Small intestine (tissue), 7 donors: ENCODE measurements around the gene LAMA4. TPM values are rescaled to one million over a fixed set of nuclear protein-coding genes. Genes with fewer than 3 reads are reported as not detected.

Experiments used
- DNase-seq, 2 donors: peaks; one replicate each; pipeline versions ENCODE4 v3.0.0 to v3.0.0-alpha.2; 2013
- FAIRE-seq: peaks from 2 replicates; lab custom pipeline; 2012; peaks lifted over from hg19 to GRCh38; lab: Jason Lieb, UNC
- H3K27ac ChIP-seq, 3 donors: one replicate each; pipeline ENCODE4 v1.5.1; 2013; ENCODE audit warnings: low read length in 2 of 3, mild to moderate bottlenecking in 2 of 3, control low read depth in 1 of 3, inconsistent platforms in 1 of 3, low read depth in 1 of 3, moderate library complexity in 1 of 3
- H3K27me3 ChIP-seq, 3 donors: one replicate each; pipeline ENCODE4 v1.6.1; 2013; ENCODE audit warnings: low read length in 3 of 3, inconsistent platforms in 1 of 3; ENCODE audit not compliant: control insufficient read depth in 3 of 3, insufficient read depth in 3 of 3
- H3K36me3 ChIP-seq, 3 donors: one replicate each; pipeline ENCODE4 v1.6.1; 2013; ENCODE audit warnings: low read length in 3 of 3, inconsistent platforms in 1 of 3, low read depth in 1 of 3, mild to moderate bottlenecking in 1 of 3, moderate library complexity in 1 of 3; ENCODE audit not compliant: control insufficient read depth in 3 of 3, insufficient read depth in 2 of 3
- H3K4me1 ChIP-seq, 3 donors: one replicate each; pipeline ENCODE4 v1.6.1; 2013; ENCODE audit warnings: low read length in 2 of 3, inconsistent platforms in 1 of 3, low read depth in 1 of 3, mild to moderate bottlenecking in 1 of 3, moderate library complexity in 1 of 3; ENCODE audit not compliant: control insufficient read depth in 3 of 3, insufficient read depth in 2 of 3
- H3K4me3 ChIP-seq, 3 donors: one replicate each; pipeline ENCODE4 v1.5.1; 2013; ENCODE audit warnings: low read length in 3 of 3, control low read depth in 1 of 3, inconsistent platforms in 1 of 3, low read depth in 1 of 3, mild to moderate bottlenecking in 1 of 3, moderate library complexity in 1 of 3
- H3K9me3 ChIP-seq, 2 donors: one replicate each; pipeline ENCODE4 v1.6.1; 2013; ENCODE audit warnings: low read depth in 1 of 2, low read length in 1 of 2; ENCODE audit not compliant: control insufficient read depth in 2 of 2, insufficient read depth in 1 of 2
- WGBS, 3 donors: extraction: QIAGEN DNeasy Blood & Tissue Kit; methylation state at CpG; one replicate each; pipeline ENCODE4 v1.1.7; 2013; 5-methylcytosine and 5-hydroxymethylcytosine counted together
- polyA plus RNA-seq, 4 donors: library from polyadenylated mRNA; stranded (reverse) in 3 of 4; unstranded in 1 of 4; fragments of 200-250 nt in 3 of 4; fragments of 120-200 nt in 1 of 4; gene quantifications; one replicate each; pipeline versions ENCODE4 v1.2.1 to v1.2.3, GENCODE V29; 2013
- donor health status: healthy with polysubstance abuse.
- donor health status: control.
- donor health status: control.
- donor health status: Bipolar disorder and iron deficiency.
- donor health status: healthy.

The LAMA4 gene
- polyA plus RNA-seq, 4 donors = 2.0 to 29.7 (median 9.1) TPM

- H3K9me3 ChIP-seq = no peaks in the 10 kb centered on the region
- DNase-seq (no peak), FAIRE-seq (no peak)
- WGBS, 3 donors = 67 to 77% (median 73%) methylated on average over 1 of the region's 1 CpG
- H3K27ac ChIP-seq = no peak overlapping the region
- H3K4me3 ChIP-seq = no peak overlapping the region
- no peaks in the 10 kb centered on the region for H3K36me3 ChIP-seq
- H3K4me1 ChIP-seq = peaks cover 0 to 6% (median 3%) of the 10 kb centered on the region in 3 donors
- H3K27me3 ChIP-seq = no peaks in the 10 kb centered on the region
These were observed 36.9 kb upstream of the LAMA4 start for GRCh38 chr6:112291161-112291762.

GRCh38 chr6:112289038-112289566 lies 34.7 kb upstream of the LAMA4 start:
- Histone ChIP-seq H3K27ac (peak overlapping the region in 2 of 3 donors; percentile 28 to 60), H3K4me3 (no peak overlapping the region), H3K27me3 (no peaks in the 10 kb centered on the region), H3K4me1 (peaks cover 0 to 6% (median 3%) of the 10 kb centered on the region in 3 donors), H3K36me3 (no peaks in the 10 kb centered on the region), H3K9me3 (no peaks in the 10 kb centered on the region)
- FAIRE-seq (no peak), DNase-seq (peak in 1 of 2 donors; percentile 46)
- 59 to 84% (median 74%) methylated on average over 4 of the region's 4 CpGs for WGBS, 3 donors

GRCh38 chr6:112288475-112288874 lies 34.1 kb upstream of the LAMA4 start:
- DNase-seq = no peak
- no peaks in the 10 kb centered on the region for H3K36me3 ChIP-seq
- H3K4me3 ChIP-seq = no peak overlapping the region
- H3K9me3 ChIP-seq = no peaks in the 10 kb centered on the region
- peak overlapping the region in 1 of 3 donors; percentile 34 for H3K27ac ChIP-seq
- H3K4me1 ChIP-seq = peaks cover 0 to 6% (median 3%) of the 10 kb centered on the region in 3 donors
- no peaks in the 10 kb centered on the region for H3K27me3 ChIP-seq
- no peak for FAIRE-seq

DNA sequence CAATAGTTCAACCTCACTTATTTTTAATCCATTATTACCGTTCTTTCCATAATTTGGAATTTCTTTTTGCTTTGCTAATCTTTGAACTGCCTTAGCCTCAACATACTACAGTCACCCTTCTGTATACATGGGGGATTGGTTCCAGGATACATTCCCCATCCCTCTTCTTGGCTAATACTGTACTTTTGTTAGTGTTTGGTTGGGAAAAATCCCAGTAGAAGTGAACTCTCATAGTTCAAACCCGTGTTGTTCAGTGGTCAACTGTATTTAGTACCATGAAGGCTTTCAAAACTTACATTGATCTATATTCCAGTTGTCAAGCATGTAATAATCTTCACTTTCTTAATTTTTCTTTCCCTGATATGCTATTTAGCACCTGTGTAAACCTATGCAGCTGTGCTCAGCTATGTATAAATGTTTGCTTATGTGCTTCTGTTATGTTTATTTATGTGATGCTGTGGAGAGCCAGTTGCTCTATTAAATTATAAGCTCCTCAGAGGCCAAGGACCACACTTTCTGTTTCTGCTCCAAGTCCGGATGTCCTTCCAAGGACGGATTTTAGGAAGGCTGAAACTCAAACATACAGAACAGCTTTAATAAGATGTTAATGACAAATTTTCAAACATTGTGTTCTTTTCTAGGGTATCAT lies 33.3 kb upstream of the LAMA4 start:
- peaks cover 0 to 6% (median 3%) of the 10 kb centered on the region in 3 donors for H3K4me1 ChIP-seq
- DNase-seq (no peak), FAIRE-seq (no peak)
- H3K4me3 ChIP-seq = no peak overlapping the region
- 62 to 77% (median 64%) methylated on average over 4 of the region's 4 CpGs for WGBS, 3 donors
- H3K36me3 ChIP-seq = no peaks in the 10 kb centered on the region
- peak overlapping the region in 1 of 3 donors; percentile 38 for H3K27ac ChIP-seq
- no peaks in the 10 kb centered on the region for H3K27me3 ChIP-seq
- H3K9me3 ChIP-seq = no peaks in the 10 kb centered on the region

DNA sequence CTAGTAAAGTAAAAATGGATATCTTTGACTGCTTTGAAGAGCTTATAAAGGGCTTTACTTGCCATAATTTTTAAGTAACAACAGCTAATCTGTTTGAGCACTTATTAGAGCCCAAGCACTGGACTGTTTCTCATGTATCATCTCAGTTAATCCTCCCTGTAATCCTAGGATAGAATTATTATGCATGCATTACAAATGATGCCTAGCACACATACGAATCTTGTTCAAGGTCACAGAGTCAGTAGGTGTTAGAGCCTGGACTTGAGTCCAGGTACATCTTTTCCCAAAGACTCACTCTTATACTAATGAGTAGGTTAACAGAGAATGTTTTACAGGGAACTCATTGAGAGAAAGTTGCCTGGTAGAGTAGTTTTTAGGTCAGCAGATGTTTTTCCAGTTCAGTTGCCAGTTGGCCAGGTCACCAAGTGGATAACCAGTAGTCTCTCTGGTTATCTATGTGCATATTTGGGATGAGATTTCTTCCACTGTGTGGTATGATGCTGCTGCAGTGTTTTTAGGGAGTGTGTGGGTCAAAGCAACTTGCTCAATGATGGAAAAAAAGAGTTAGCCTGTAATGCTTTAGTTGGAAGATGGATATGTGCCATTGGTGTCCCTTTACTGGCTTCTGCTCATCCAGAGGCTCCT lies 32.3 kb upstream of the LAMA4 start:
- no peaks in the 10 kb centered on the region for H3K27me3 ChIP-seq
- peaks cover 0 to 6% (median 3%) of the 10 kb centered on the region in 3 donors for H3K4me1 ChIP-seq
- no peaks in the 10 kb centered on the region for H3K9me3 ChIP-seq
- WGBS, 3 donors = 44 to 72% (median 53%) methylated on average over 1 of the region's 1 CpG
- DNase-seq = no peak
- H3K36me3 ChIP-seq = no peaks in the 10 kb centered on the region
- no peak overlapping the region for H3K4me3 ChIP-seq
- H3K27ac ChIP-seq = no peak overlapping the region
- no peak for FAIRE-seq

- Histone ChIP-seq H3K27ac (no peak overlapping the region), H3K4me1 (peaks cover 0 to 6% (median 3%) of the 10 kb centered on the region in 3 donors), H3K4me3 (no peak overlapping the region), H3K9me3 (no peaks in the 10 kb centered on the region), H3K27me3 (no peaks in the 10 kb centered on the region), H3K36me3 (no peaks in the 10 kb centered on the region)
- no peak for FAIRE-seq
- WGBS, 3 donors = 55 to 81% (median 74%) methylated on average over 2 of the region's 2 CpGs
- DNase-seq = peak in 1 of 2 donors; percentile 22
These were observed 31.6 kb upstream of the LAMA4 start for GRCh38 chr6:112286010-112286409.

DNA sequence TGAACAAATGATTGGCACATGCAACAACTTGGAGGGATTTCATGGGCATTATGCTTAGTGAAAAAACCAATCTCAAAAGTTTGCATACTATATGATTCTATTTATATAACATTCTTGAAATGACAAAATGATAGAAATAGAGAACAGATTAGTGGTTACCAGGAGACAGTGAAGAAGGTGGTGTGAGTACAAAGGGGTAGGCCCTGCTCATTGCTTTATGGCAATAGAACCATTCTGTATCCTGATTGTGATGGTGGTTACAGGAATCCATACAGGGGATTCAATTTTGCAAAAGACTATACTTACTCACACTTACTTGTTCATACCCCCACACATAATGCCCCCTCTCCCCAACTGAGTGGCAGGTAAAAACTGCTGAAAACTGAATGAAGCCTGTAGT lies 30.2 kb upstream of the LAMA4 start:
- FAIRE-seq = no peak
- Histone ChIP-seq H3K27ac (no peak overlapping the region), H3K36me3 (no peaks in the 10 kb centered on the region), H3K9me3 (no peaks in the 10 kb centered on the region), H3K4me1 (peaks cover 0 to 4% (median 3%) of the 10 kb centered on the region in 3 donors), H3K27me3 (no peaks in the 10 kb centered on the region), H3K4me3 (no peak overlapping the region)
- DNase-seq = no peak

- 56 to 80% (median 67%) methylated on average over 4 of the region's 4 CpGs for WGBS, 3 donors
- Histone ChIP-seq H3K9me3 (no peaks in the 10 kb centered on the region), H3K4me3 (no peak overlapping the region), H3K27me3 (no peaks in the 10 kb centered on the region), H3K27ac (no peak overlapping the region), H3K36me3 (no peaks in the 10 kb centered on the region), H3K4me1 (peaks cover 0 to 5% (median 0%) of the 10 kb centered on the region in 3 donors)
- no peak for FAIRE-seq
- no peak for DNase-seq
These were observed 29.3 kb upstream of the LAMA4 start for GRCh38 chr6:112283621-112284020.
